Head of caudate nucleus (tissue), 42 donors: ENCODE measurements around the gene CXCR6.
"Not testable (repeated sequence)": the region's sequence is repeated elsewhere in the genome, so short reads cannot be mapped to it uniquely, and the experiment has no call there.

Experiments
- DNase-seq, 42 donors: peaks; one replicate each; pipeline versions ENCODE4 v3.0.0 to v3.0.0-alpha.2; 2020 to 2021; ENCODE audit warnings: mixed read lengths in 7 of 42
- intact Hi-C: fragments of 100-400 bp; cut with DNase I; formaldehyde crosslinking; loops from one replicate; pipeline ENCODE4 v1.15.0; 2022

Gene CXCR6

DNA sequence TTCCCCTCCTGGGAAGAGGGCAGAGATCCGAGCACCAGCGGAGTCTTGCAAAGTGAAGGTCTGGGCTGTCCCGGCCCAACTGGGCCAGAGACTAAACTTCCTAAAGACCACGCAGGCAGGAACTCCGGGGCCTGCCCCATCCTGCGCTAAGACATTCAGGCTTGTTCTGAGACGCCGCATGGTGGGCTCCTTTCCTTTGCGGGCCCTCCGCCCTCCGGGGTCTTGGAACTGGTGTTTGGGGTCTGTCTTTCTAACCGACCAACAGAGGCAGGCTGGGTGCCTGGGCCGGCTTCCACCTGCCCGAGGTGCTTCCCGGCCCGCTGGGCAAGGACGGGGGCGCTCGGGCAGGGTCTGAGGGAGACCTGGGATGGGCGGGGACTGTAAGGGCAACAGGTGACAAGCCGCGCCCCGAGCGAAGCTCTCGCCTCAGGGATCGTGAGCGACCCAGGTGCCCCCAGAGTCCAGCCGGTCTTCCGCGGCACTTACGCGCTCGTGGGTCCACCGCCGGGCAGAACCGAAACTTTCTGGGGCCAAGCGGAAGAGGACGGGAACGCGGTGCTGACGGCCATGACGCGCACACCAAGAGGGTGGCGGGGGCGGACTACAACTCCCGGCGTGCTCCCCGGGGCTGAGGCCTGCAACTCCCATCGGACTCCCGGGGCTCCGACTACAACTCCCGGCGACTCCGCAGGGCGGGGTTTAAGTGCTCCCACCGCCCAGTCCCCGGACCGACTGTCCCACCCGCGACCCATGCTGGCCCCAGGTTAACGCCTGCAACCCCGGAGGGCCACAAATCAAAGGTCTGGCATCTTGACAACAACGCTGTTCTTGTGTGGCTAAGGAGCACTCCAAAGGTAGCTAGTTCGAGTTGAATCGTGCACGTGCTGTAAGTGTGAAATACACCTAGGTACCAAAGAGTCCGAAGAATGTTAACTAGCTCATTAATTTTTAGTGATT, 52.2 kb downstream of the CXCR6 start, which contains the start of gene FYCO1:
FYCO1 (minus strand) TSS at position 589 of the 957 bp plus-strand sequence. CDS start 10,914 bp downstream, outside the sequence.
- intact Hi-C loops: no loop called here
- DNase-seq: peak; percentile 86 to 98 (median 94)

DNA sequence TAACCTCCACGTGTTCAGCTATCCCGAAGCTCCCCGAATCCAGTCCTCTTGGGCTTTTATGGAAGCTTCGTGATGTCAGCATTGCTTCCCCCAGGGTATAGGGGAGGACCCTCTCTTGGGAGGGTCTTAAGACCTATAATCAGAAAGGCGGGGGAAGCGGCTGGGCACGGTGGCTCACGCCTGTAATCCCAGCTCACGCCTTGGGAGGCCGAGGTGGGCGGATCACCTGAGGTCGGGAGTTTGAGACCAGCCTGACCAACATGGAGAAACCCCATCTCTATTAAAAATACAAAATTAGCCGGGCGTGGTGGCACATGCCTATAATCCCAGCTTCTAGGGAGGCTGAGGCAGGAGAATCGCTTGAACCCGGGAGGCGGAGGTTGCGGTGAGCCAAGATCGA, 54.2 kb downstream of the CXCR6 start:
- DNase-seq, intact Hi-C loops: not testable (repeated sequence)

DNA sequence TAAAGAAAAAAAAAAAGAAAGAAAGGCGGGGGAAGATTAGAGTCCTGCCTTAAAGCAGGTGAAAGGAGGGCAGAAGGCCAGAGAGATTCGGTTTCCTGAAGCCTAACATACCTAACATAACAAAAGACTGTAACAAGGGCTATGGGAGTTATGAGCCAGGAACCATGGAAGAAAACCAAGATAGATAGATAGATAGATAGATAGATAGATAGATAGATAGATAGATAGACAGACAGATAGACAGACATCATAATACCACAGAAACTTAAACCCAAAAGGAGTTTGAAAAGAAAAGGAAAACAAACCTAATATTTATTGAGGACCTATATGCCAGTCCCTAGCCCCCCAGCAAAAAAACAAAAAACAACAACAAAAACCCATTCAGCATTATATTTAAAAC, 54.7 kb downstream of the CXCR6 start:
- no peak for DNase-seq
- intact Hi-C loops: no loop called here
